ENCODE measurements around the gene MYRFL.

The MYRFL gene

DNA sequence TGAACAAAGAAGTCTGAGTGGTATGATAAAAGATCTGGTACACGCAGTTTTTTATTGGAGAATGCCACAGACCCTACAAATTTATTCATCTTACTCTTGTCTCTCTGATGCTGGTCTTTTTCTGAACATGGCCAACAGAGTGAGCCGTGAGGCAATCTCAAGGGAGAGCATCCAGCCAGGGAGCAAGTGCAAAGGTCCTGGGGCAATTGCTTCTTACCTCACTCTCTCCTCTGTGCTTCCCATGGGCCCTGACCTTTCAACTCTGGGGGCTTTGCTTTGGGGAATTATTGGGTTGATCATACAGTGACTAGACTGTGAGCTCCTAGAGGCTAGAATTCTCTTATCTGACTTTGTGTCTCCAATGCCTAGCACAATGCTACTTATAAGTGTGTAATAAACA is 171.7 kb downstream of the MYRFL start:
- Histone ChIP-seq H3K79me1 (ENCODE audit: low read length) (no peaks in the 10 kb centered on the region), H3K18ac (ENCODE audit: low read length) (no peak overlapping the region), H2BK120ac (ENCODE audit: insufficient read depth, low read length, poor library complexity) (no peak overlapping the region), H3K79me2 (ENCODE audit: control insufficient read depth, insufficient read depth, low read length, poor library complexity) (no peaks in the 10 kb centered on the region), H4K8ac (ENCODE audit: low read depth, low read length) (no peak overlapping the region), H2AFZ (ENCODE audit: insufficient read depth, low read length, poor library complexity) (no peak overlapping the region), H3K27ac (ENCODE audit: low read depth, low read length) (no peak overlapping the region), H2BK12ac (ENCODE audit: low read length) (no peak overlapping the region), H3K14ac (ENCODE audit: low read length) (no peak overlapping the region), H3K4me2 (ENCODE audit: low read length) (no peak overlapping the region), H3K36me3 (ENCODE audit: control insufficient read depth in 1 of 2, insufficient read depth in 2 of 2, low read length in 2 of 2) (no peaks in the 10 kb centered on the region), H4K12ac (ENCODE audit: low read depth, low read length) (no peak overlapping the region), H3K4me1 (ENCODE audit: control insufficient read depth in 1 of 2, insufficient read depth in 2 of 2, low read length in 2 of 2) (no peaks in the 10 kb centered on the region), H3K27me3 (ENCODE audit: insufficient read depth, low read length) (no peaks in the 10 kb centered on the region), H3K9ac (ENCODE audit: low read length) (no peak overlapping the region), H4K91ac (ENCODE audit: low read depth, low read length) (no peak overlapping the region), H3K4ac (ENCODE audit: low read depth, low read length) (no peak overlapping the region), H2AK5ac (ENCODE audit: low read length) (no peak overlapping the region), H3K9me3 (ENCODE audit: insufficient read depth, low read depth, low read length) (no peaks in the 10 kb centered on the region), H2BK5ac (ENCODE audit: low read depth, low read length, poor library complexity) (no peak overlapping the region), H3K23ac (ENCODE audit: low read length) (no peak overlapping the region), H3K4me3 (ENCODE audit: low read depth, low read length) (no peak overlapping the region)
- no CpG with 5 or more reads among the region's 2 CpGs for WGBS (ENCODE audit: extremely low coverage, insufficient coverage, insufficient read length)
- no peak for DNase-seq

DNA sequence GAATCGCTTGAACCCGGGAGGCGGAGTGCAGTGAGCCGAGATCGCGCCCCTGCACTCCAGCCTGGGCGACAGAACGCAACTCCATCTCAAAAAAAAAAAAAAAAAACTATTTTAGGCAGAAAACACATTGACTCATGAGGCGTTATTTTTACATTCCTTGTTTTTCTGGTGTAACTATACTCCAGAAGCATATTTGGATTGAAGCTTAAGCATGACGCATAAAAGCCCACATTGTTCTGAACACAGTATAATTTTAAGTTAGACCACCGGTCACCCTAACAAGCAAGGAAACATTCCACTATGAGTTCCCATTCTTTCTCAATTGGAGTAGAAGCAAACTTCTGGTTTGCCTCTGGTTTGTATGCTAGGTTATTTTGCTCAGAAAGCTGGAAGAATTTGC is 173.0 kb downstream of the MYRFL start:
- H3K14ac ChIP-seq (ENCODE audit: low read length), result no peak overlapping the region
- H2BK120ac ChIP-seq (ENCODE audit: insufficient read depth, low read length, poor library complexity), result no peak overlapping the region
- H3K27ac ChIP-seq (ENCODE audit: low read depth, low read length), result no peak overlapping the region
- no peak overlapping the region for H3K4ac ChIP-seq (ENCODE audit: low read depth, low read length)
- no peak overlapping the region for H3K9ac ChIP-seq (ENCODE audit: low read length)
- H3K27me3 ChIP-seq (ENCODE audit: insufficient read depth, low read length), result no peaks in the 10 kb centered on the region
- H3K79me2 ChIP-seq (ENCODE audit: control insufficient read depth, insufficient read depth, low read length, poor library complexity), result peaks cover 1% of the 10 kb centered on the region
- H3K18ac ChIP-seq (ENCODE audit: low read length), result no peak overlapping the region
- H3K23ac ChIP-seq (ENCODE audit: low read length), result no peak overlapping the region
- H2AFZ ChIP-seq (ENCODE audit: insufficient read depth, low read length, poor library complexity), result no peak overlapping the region
- no peak overlapping the region for H2BK12ac ChIP-seq (ENCODE audit: low read length)
- H4K91ac ChIP-seq (ENCODE audit: low read depth, low read length), result no peak overlapping the region
- no peak overlapping the region for H3K4me2 ChIP-seq (ENCODE audit: low read length)
- H3K79me1 ChIP-seq (ENCODE audit: low read length), result no peaks in the 10 kb centered on the region
- no peak for DNase-seq
- no peaks in the 10 kb centered on the region for H3K4me1 ChIP-seq (ENCODE audit: control insufficient read depth in 1 of 2, insufficient read depth in 2 of 2, low read length in 2 of 2)
- H2AK5ac ChIP-seq (ENCODE audit: low read length), result no peak overlapping the region
- H3K9me3 ChIP-seq (ENCODE audit: insufficient read depth, low read depth, low read length), result no peaks in the 10 kb centered on the region
- H4K8ac ChIP-seq (ENCODE audit: low read depth, low read length), result no peak overlapping the region
- no peak overlapping the region for H4K12ac ChIP-seq (ENCODE audit: low read depth, low read length)
- H2BK5ac ChIP-seq (ENCODE audit: low read depth, low read length, poor library complexity), result no peak overlapping the region
- no peak overlapping the region for H3K4me3 ChIP-seq (ENCODE audit: low read depth, low read length)
- no CpG with 5 or more reads among the region's 11 CpGs for WGBS (ENCODE audit: extremely low coverage, insufficient coverage, insufficient read length)
- no peaks in the 10 kb centered on the region for H3K36me3 ChIP-seq (ENCODE audit: control insufficient read depth in 1 of 2, insufficient read depth in 2 of 2, low read length in 2 of 2)

GRCh38 chr12:69998922-69999321 is 173.9 kb downstream of the MYRFL start:
- H3K36me3 ChIP-seq (ENCODE audit: control insufficient read depth in 1 of 2, insufficient read depth in 2 of 2, low read length in 2 of 2), result no peaks in the 10 kb centered on the region
- WGBS (ENCODE audit: extremely low coverage, insufficient coverage, insufficient read length), result no CpG with 5 or more reads among the region's 2 CpGs

DNA sequence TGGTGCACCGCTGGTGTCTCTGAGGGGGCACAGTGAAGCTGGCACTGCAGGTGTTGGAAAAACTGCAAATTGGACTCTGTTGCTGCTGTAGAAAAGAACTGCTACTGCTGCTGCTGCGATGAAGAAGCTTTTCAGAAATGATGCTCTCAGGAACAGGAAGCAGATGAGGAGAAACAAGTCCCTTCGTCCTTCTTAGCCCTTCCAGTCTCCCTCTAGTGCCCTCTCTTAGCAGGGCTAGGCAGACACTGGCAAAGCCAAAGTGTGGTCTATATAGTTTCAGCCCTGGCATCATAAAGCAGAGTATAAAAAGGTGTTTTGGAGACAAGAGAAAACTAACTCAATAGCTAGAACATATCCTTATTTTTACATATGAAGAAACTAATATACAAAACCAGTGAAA is 174.5 kb downstream of the MYRFL start:
- Histone ChIP-seq H2BK5ac (ENCODE audit: low read depth, low read length, poor library complexity) (no peak overlapping the region), H3K4ac (ENCODE audit: low read depth, low read length) (no peak overlapping the region), H3K18ac (ENCODE audit: low read length) (no peak overlapping the region), H3K14ac (ENCODE audit: low read length) (no peak overlapping the region), H2AFZ (ENCODE audit: insufficient read depth, low read length, poor library complexity) (no peak overlapping the region), H3K23ac (ENCODE audit: low read length) (no peak overlapping the region), H3K9me3 (ENCODE audit: insufficient read depth, low read depth, low read length) (no peaks in the 10 kb centered on the region), H3K4me3 (ENCODE audit: low read depth, low read length) (no peak overlapping the region), H3K4me1 (ENCODE audit: control insufficient read depth in 1 of 2, insufficient read depth in 2 of 2, low read length in 2 of 2) (no peaks in the 10 kb centered on the region), H4K91ac (ENCODE audit: low read depth, low read length) (no peak overlapping the region), H3K9ac (ENCODE audit: low read length) (no peak overlapping the region), H3K27me3 (ENCODE audit: insufficient read depth, low read length) (no peaks in the 10 kb centered on the region), H3K4me2 (ENCODE audit: low read length) (no peak overlapping the region), H3K27ac (ENCODE audit: low read depth, low read length) (no peak overlapping the region), H3K79me2 (ENCODE audit: control insufficient read depth, insufficient read depth, low read length, poor library complexity) (peaks cover 1% of the 10 kb centered on the region), H3K79me1 (ENCODE audit: low read length) (no peaks in the 10 kb centered on the region), H4K8ac (ENCODE audit: low read depth, low read length) (no peak overlapping the region), H4K12ac (ENCODE audit: low read depth, low read length) (no peak overlapping the region), H3K36me3 (ENCODE audit: control insufficient read depth in 1 of 2, insufficient read depth in 2 of 2, low read length in 2 of 2) (no peaks in the 10 kb centered on the region), H2AK5ac (ENCODE audit: low read length) (no peak overlapping the region), H2BK120ac (ENCODE audit: insufficient read depth, low read length, poor library complexity) (no peak overlapping the region), H2BK12ac (ENCODE audit: low read length) (no peak overlapping the region)
- DNase-seq, result no peak
- no CpG with 5 or more reads among the region's 3 CpGs for WGBS (ENCODE audit: extremely low coverage, insufficient coverage, insufficient read length)

More at GRCh38 chr12:69998922-69999321, 173.9 kb downstream of the MYRFL start:
- no peak overlapping the region for H2BK120ac ChIP-seq (ENCODE audit: insufficient read depth, low read length, poor library complexity)
- no peak for DNase-seq
- H2AK5ac ChIP-seq (ENCODE audit: low read length), result no peak overlapping the region
- no peak overlapping the region for H3K18ac ChIP-seq (ENCODE audit: low read length)
- H3K9me3 ChIP-seq (ENCODE audit: insufficient read depth, low read depth, low read length), result no peaks in the 10 kb centered on the region
- H3K14ac ChIP-seq (ENCODE audit: low read length), result no peak overlapping the region
- no peak overlapping the region for H3K4ac ChIP-seq (ENCODE audit: low read depth, low read length)
- no peak overlapping the region for H3K9ac ChIP-seq (ENCODE audit: low read length)
- no peak overlapping the region for H2BK12ac ChIP-seq (ENCODE audit: low read length)
- no peak overlapping the region for H4K8ac ChIP-seq (ENCODE audit: low read depth, low read length)
- H3K79me1 ChIP-seq (ENCODE audit: low read length), result no peaks in the 10 kb centered on the region
- H4K91ac ChIP-seq (ENCODE audit: low read depth, low read length), result no peak overlapping the region
- H3K79me2 ChIP-seq (ENCODE audit: control insufficient read depth, insufficient read depth, low read length, poor library complexity), result peaks cover 1% of the 10 kb centered on the region
- no peak overlapping the region for H3K23ac ChIP-seq (ENCODE audit: low read length)
- no peak overlapping the region for H3K27ac ChIP-seq (ENCODE audit: low read depth, low read length)
- H2AFZ ChIP-seq (ENCODE audit: insufficient read depth, low read length, poor library complexity), result no peak overlapping the region
- H3K27me3 ChIP-seq (ENCODE audit: insufficient read depth, low read length), result no peaks in the 10 kb centered on the region
- no peak overlapping the region for H2BK5ac ChIP-seq (ENCODE audit: low read depth, low read length, poor library complexity)
- no peak overlapping the region for H3K4me2 ChIP-seq (ENCODE audit: low read length)
- H3K4me3 ChIP-seq (ENCODE audit: low read depth, low read length), result no peak overlapping the region
- no peaks in the 10 kb centered on the region for H3K4me1 ChIP-seq (ENCODE audit: control insufficient read depth in 1 of 2, insufficient read depth in 2 of 2, low read length in 2 of 2)
- H4K12ac ChIP-seq (ENCODE audit: low read depth, low read length), result no peak overlapping the region

All from trophoblast cell (in vitro differentiated cells and primary cell).